H54 (cell line): Measurements from ENCODE around the gene CMPK2.

Source experiments
- DNase-seq: peaks from one replicate; pipeline ENCODE4 v3.0.0; 2011; ENCODE audit warnings: low spot score, mixed read lengths; ENCODE audit not compliant: insufficient read length
- FAIRE-seq: peaks from 3 replicates; lab custom pipeline; 2011; peaks lifted over from hg19 to GRCh38; lab: Jason Lieb, UNC
- POLR2A ChIP-seq: IDR thresholded peaks from 2 replicates; pipeline ENCODE4 v1.6.1; 2011; ENCODE audit warnings: low read depth, mild to moderate bottlenecking, low read length

Gene CMPK2

GRCh38 chr2:6888724-6889123, 23.0 kb upstream of the CMPK2 start:
- FAIRE-seq (no peak), DNase-seq (no peak)
- TF ChIP-seq POLR2A = no peak

DNA sequence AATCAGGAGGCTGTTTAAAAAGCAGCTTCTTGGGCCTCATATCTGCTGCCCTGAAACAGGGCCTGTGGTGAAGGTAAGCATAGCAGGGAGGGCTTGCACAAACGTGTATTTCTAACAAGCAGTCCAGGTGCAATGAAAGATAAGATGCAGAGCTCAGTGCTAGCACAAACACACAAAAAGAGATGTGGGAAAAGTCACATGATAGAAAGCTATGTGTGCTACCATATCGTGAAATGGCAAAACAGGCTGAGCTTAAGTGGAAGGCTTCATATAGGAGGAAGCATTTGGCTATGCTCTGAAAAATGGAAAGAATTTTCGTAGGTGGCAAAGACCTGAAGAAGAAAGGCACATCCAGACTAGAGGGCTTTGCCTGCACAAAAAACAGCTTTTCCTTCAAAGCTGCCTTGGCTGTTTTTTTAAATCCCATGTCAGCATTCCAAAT, 22.1 kb upstream of the CMPK2 start:
- no peak for TF ChIP-seq POLR2A
- DNase-seq = no peak
- FAIRE-seq = no peak

DNA sequence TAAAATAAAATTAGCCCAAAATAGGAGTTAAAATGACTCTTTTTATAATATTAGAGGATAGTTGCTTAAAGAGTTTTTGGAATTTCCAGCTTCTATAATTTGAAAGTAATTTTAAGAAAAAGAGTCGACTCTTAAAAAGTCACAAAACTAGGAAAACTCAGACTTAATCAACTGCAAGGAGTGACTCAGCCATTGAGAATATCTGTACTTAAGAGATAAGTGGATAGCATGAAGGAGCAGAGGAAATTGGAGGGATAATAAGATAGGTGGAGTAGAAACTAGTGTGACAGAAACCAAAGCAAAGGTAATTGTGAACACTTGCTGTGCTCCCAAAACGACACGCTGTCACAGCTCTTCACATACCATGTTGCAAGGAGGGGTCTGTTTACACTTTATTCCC, 20.3 kb upstream of the CMPK2 start:
- DNase-seq (no peak), FAIRE-seq (no peak)

GRCh38 chr2:6885551-6885950, 19.8 kb upstream of the CMPK2 start:
- no peak for TF ChIP-seq POLR2A
- DNase-seq (no peak), FAIRE-seq (no peak)

More for the DNA sequence above, 20.3 kb upstream of the CMPK2 start:
- TF ChIP-seq POLR2A = no peak

DNA sequence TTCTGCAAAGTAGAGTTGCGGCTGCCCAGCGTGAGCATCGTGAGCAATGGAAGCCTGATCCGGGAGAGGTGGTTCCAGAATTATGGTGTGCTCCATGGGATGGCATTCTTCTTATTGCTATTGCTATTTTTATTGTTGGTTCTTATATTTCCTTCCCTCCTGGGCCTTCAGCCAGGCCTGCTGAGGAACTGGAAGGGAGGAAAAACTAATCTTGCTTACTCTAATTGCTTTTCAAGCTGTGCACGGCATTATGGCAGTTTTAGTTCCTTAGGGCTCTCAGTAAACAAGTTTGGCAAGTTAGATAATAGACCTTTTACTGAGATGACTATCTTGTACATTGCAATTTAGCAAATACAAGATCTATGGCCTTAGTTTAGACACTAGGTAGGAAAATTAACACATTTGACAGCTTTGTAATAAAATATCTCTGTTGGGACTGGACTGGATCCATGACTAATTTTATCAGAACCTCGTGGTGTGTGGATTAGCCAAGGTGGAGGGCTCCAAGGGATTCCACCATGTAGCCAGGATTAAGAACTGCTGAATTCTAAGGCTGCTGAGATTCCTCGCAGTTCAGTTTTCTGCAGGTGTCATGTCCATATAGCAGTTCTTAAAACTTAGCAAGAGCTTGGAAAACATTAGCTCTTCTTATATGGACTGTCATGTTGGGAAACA, 17.9 kb upstream of the CMPK2 start:
- FAIRE-seq (no peak), DNase-seq (no peak)
- TF ChIP-seq POLR2A = no peak

- FAIRE-seq = no peak
- TF ChIP-seq POLR2A = no peak
- no peak for DNase-seq
Measured at GRCh38 chr2:6881516-6881915, 15.8 kb upstream of the CMPK2 start.

DNA sequence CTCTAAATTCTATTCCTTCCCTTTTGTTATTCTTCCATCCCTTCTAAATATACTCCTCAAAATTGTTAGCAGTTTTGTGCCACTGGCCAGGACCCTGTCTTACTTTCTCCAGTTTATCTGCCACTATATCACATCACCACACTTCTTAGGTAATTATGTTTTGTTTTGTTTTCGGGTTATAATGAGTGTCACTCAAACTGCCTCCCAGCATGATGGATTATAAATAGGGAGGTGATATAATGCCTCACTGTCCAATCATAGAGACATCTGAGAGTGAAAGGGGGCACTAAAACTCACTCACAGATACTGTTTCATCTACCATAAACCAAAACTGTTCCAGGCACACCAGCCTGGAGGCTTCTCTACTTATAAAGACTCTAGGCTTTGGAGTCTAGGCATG, 15.3 kb upstream of the CMPK2 start:
- TF ChIP-seq POLR2A = no peak
- FAIRE-seq = no peak
- DNase-seq = no peak

DNA sequence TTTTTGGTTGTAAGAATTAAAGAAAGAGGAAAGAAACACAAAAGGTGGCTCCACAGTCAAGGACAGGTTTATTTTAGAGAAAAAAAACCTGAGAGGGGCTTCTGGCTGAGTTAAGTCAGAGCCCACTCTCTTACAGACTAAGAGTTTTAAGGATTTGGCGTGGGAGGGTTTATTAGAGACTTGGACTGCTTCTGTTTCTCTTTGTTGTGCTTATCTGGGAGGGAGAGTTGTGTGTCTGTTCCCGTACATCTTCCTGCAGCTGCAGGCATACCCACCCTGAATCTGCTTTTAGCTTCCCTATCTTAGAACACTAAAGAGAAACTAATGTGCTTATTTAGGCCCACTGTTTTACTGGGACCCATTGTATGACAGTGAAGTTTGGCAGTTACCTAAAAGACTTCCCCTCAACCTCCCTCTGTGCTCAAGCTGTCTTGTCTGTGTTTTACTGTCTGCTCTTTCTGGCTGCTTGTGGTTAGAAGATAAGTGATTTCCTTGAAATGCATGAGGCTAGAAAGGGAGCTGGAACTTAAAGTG, 14.6 kb upstream of the CMPK2 start:
- FAIRE-seq (no peak), DNase-seq (no peak)
- no peak for TF ChIP-seq POLR2A

DNA sequence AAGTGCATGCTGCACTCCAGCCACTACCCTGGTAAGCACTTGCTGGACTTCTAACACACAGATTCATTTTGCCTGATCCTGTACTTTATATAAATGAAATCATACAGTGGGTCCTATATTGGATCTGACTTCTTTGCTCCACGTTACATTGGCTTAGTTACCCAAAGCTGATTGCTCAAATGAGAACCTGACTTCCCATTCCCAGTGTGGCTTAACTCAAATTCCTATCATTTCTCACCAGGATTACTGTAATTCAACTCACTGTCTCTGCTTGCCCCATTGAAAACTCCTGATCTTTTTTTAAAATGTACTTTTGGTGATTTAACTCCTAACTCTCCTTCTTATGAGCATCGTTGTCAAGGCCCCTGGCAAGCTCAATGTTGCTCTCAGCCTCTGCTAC, 13.3 kb upstream of the CMPK2 start:
- DNase-seq = no peak
- no peak for FAIRE-seq
- TF ChIP-seq POLR2A = no peak

DNA sequence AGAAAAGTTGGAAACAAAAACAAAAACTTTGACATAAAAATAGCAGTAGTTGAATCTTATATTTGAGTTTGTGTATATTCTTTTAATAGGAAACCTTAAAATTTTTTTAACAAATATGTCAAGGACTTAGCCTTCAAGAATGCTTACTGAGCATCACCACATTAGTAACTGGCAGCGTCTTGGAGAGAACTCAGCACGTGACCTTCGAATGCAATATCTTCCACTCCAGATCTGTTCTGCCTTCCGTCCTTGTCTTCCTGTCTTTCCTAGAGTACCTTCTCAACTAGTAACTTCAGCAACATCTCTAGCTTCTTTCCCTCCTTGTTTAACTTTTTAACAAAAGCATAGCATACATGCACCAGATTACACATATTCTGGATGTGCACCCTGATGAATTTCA, 12.8 kb upstream of the CMPK2 start:
- no peak for FAIRE-seq
- DNase-seq = no peak
- TF ChIP-seq POLR2A = no peak

- TF ChIP-seq POLR2A = no peak
- no peak for FAIRE-seq
- no peak for DNase-seq
Measured at GRCh38 chr2:6877402-6878304, 11.9 kb upstream of the CMPK2 start, which contains the start of gene RSAD2. Gene RSAD2, plus strand, starts transcription at chr2:6877777. Its CDS starts 24 bp downstream, at chr2:6877801.

- no peak for TF ChIP-seq POLR2A
- DNase-seq = no peak
- FAIRE-seq = no peak
Measured at GRCh38 chr2:6876309-6876708, 10.6 kb upstream of the CMPK2 start.

GRCh38 chr2:6874032-6874431, 8.3 kb upstream of the CMPK2 start:
- DNase-seq = no peak
- FAIRE-seq = no peak
- no peak for TF ChIP-seq POLR2A

DNA sequence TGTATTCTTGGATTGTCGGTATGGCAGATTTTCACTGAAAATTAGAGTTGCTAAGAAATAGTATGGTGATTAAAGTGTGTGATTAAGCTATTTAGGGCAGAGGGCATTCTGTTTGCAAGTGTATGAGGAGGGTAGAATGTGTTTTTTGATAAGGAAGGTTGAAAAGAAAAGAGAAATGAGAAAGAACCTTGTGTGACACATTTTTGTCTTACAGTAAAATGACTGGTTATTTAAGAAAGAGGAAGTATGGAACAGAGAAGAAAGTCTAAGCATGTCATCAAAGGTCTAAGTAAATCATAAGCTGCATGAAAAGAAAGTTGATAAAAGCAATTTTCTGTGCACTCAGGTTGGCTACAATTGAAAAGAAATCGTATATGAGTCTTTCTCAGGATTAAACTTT, 6.7 kb upstream of the CMPK2 start:
- TF ChIP-seq POLR2A = no peak
- DNase-seq = no peak
- no peak for FAIRE-seq
